Sciatic nerve (tissue), 2 donors: ENCODE results near the gene LRRC63. TPM values are rescaled to one million over a fixed set of nuclear protein-coding genes. Genes with fewer than 3 reads are reported as not detected.
A peak's percentile ranks its signal among the peaks of the same experiment; 100 is the strongest.
"Not testable (repeated sequence)": the region's sequence is repeated elsewhere in the genome, so short reads cannot be mapped to it uniquely, and the experiment has no call there.

Source experiments
- ATAC-seq: fragments of 200-7000 bp; cut with Tn5 transposase; one replicate; pipeline ENCODE4 v1.9.1; 2020; ENCODE audit warnings: mild to moderate bottlenecking, moderate library complexity
- DNase-seq: peaks from one replicate; pipeline ENCODE4 v3.0.0-alpha.2; 2020; ENCODE audit warnings: low spot score
- intact Hi-C: fragments of 100-400 bp; cut with DNase I; formaldehyde crosslinking; loops from one replicate; pipeline ENCODE4 v1.14.2; 2022
- total RNA-seq: library from RNA; stranded (reverse); fragmentation: NEBNext Ultra II Directional; extraction: Animal tissue kit (Norgen Biotek cat#: 25700); gene quantifications from one replicate; pipeline ENCODE4 v1.2.1, GENCODE V29; 2021
- donor health status: DM: no; HTN: no; CAD: no.
- donor health status: DM: no; HTN: no; CAD: no.

Gene LRRC63
- total RNA-seq, 1 donor from 2014 or later: 0.49 TPM

- ATAC-seq, intact Hi-C loops, DNase-seq: not testable (repeated sequence)
These were observed 3.0 kb downstream of the LRRC63 start for GRCh38 chr13:46214741-46215140.

DNA sequence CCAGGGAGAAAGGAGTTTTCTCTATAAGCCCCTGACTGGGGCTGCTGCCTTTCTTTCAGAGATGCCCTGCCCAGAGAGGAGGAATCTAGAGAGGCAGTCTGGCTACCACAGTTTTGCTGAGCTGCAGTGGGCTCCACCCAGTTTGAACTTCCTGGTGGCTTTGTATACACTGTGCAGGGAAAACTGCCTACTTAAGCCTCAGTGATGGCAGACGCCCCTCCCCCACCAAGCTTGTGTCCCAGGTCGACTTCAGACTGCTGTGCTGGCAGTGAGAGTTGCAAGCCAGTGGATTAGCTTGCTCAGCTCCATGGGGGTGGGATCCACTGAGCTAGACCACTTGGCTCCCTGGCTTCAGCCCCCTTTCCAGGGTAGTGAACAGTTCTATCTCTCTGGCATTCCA lies 8.5 kb downstream of the LRRC63 start:
- ATAC-seq, DNase-seq, intact Hi-C loops: not testable (repeated sequence)

GRCh38 chr13:46229251-46229650 lies 17.5 kb downstream of the LRRC63 start:
- ATAC-seq (no peak), DNase-seq (no peak)
- intact Hi-C loops: no loop called here

- no peak for ATAC-seq
- intact Hi-C loops: no loop called here
These were observed 20.6 kb downstream of the LRRC63 start for GRCh38 chr13:46232281-46232680.

DNA sequence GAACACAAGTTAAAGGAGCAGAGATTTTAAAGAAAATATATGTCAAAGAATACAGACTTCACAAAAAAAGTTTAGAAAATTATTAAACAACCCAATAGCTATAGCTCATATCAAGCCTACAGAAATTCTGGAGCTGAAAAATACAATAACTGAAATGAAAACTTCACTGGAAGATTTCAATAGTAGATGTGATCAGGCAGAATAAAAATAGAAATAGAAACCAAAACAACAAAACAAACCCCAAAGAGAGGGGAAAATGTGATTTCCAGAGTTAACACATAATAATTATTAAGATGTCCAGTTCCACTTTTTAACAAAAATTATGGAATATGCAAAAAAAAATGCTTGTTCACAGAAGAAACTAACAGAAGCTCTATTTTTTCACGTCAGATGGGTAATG lies 23.6 kb downstream of the LRRC63 start:
- intact Hi-C loops: no loop called here
- ATAC-seq (no peak), DNase-seq (no peak)

More at GRCh38 chr13:46232281-46232680, 20.6 kb downstream of the LRRC63 start:
- no peak for DNase-seq

- intact Hi-C loops: no loop called here
- DNase-seq (no peak), ATAC-seq (no peak)
These were observed 53.6 kb downstream of the LRRC63 start for GRCh38 chr13:46265292-46265691.

- no peak for ATAC-seq
- intact Hi-C loops: no loop called here
- no peak for DNase-seq
These were observed 55.4 kb downstream of the LRRC63 start for GRCh38 chr13:46267166-46267565.

- intact Hi-C loops: no loop called here
- ATAC-seq (no peak), DNase-seq (no peak)
These were observed 58.7 kb downstream of the LRRC63 start for GRCh38 chr13:46270416-46270815.

DNA sequence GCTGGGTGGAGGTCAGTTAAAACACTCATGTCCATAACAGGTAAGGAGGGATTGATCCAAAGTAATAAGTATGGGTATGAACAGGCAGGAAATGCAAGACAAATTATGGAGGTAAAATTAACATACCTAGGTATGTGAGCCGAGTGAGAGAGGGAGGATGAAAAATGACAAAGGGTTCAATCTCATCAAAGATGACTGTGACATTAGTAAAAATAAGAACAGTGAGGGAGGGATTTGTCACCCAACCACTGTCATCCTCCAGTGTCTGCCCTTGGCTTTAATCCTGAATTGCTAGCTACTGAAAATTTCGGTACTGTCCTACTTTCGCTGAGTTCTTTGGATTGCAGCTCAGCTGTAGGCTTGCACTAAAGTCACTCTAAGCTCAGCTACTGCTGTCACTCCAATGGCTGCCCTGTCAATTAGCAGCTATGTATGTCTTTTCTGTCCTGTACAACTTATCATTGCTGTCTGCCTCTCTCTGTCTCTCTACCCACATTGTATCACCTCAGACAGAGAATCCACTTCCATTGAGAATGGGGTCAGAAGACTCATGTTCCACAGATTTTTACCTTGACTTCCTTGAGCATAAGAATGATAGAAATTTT lies 62.5 kb downstream of the LRRC63 start:
- DNase-seq (no peak), ATAC-seq (no peak)
- intact Hi-C loops: no loop called here

GRCh38 chr13:46278474-46278873 lies 66.7 kb downstream of the LRRC63 start:
- intact Hi-C loops: no loop called here
- DNase-seq: no peak
- no peak for ATAC-seq

DNA sequence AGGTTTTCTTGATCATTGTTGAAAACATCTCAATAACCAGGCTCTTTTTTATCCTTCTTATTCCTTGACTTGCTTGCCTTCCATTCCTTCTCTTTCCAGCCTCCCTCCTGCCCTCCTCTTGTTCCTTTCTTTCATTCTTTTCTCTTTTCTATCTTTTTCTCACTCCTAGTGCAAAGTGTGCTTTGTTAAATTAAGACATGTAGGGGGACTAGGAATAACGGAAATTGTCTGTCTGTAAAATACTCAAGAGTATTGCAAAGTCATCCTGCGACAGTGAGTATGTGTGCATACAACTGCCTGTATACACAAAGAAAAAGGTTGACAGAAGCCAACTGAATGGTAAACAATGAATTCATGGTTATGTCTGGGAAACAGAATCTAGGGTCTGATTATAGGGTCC lies 70.1 kb downstream of the LRRC63 start:
- ATAC-seq (no peak), DNase-seq (no peak)
- intact Hi-C loops: no loop called here

DNA sequence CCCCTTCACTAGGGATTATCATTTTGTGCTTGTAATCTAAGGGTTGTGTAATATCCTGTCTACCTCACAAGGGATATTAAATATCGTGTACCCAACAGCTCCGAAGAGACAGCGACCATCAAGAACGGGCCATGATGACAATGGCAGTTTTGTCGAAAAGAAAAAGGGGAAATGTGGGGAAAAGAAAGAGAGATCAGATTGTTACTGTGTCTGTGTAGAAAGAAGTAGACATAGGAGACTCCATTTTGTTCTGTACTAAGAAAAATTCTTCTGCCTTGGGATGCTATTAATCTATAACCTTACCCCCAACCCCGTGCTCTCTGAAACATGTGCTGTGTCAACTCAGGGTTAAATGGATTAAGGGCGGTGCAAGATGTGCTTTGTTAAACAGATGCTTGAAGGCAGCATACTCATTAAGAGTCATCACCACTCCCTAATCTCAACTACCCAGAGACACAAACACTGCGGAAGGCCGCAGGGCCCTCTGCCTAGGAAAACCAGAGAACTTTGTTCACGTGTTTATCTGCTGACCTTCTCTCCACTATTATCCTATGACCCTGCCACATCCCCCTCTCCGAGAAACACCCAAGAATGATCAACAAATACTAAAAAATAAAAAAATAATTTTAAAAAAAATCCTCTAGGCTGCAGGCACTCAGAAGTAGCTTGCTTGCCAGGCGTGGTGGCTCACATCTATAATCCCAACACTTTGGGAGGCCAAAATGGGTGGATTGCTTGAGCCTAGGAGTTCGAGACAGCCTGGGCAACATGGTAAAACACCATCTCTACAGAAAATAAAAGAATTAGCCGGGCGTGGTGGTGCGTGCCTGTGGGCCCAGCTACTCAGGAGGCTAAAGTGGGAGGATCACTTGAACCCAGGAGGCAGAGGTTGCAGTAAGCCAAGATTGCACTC lies 72.4 kb downstream of the LRRC63 start:
- DNase-seq, ATAC-seq, intact Hi-C loops: not testable (repeated sequence)

DNA sequence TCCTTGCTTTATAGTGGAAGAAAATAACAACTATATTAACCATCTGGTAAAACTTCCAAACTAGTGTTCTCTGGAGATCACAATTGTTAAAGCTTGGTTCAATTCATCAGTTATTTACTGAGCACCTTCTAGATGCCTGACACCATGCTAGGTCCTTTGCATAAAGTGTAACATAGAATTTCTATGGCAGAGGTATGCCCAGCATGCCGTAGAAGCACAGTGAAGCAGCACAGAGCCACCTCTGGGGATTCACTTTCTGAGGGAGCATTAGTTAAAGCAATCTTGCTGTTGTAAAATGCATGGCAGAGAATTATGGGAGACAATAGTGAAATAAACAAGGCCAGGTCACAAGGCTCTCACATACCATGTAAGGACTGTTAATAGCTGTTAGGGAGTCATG lies 75.2 kb downstream of the LRRC63 start:
- ATAC-seq (no peak), DNase-seq (no peak)
- intact Hi-C loops: no loop called here

DNA sequence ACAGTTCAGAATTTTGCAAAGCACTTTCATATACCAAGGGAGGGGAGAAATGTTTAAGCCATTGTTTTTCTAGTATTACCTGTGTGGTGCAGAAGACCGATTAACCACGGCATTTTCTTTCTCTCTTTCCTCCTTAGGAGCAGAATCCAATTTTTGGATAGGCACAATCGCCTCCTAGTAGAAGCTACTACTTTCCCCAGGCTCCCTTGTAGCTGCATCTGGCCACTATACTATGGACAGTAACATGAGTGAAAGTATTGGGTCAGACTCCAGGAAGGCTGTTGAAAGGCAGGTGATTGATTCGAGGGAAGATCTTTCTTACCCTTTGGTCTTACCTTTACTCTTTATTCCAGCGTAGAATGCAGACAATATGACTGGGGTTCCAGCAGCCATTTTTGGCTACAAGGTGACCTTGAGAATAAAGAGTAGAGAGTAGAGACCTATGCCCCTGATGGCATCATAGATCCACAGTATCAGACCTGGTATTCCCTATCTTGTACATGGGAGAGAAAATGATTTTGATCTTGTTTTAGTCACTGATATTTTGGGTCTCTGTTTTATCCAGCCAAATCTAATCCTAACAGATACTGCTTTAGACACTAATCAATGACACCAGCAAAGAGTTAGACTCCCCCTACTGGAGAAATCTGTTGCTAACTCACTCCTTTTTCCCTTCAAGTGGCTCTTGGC lies 77.0 kb downstream of the LRRC63 start:
- DNase-seq (no peak), ATAC-seq (no peak)
- intact Hi-C loops: no loop called here

GRCh38 chr13:46289260-46289955 lies 77.7 kb downstream of the LRRC63 start:
- intact Hi-C loops: no loop called here
- ATAC-seq: no peak
- DNase-seq: no peak

DNA sequence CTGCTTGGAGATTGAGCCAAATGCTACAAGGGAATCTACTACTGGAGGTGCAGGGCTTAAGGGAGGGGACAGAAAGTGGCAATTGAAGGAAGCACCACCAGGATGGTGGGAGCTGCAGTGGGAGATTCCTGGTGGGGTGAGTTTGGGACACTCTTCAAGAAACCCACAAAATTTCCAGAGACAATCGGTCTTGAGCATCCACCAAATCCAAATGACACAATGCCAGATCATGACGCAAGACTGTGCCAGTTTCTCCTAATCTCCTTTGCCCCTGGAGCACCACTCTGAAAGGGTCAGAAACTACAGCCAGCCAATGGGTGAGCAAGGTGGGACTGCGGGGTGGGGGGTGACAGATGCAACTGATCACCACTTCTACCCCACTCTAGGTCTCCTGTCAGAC lies 78.7 kb downstream of the LRRC63 start:
- DNase-seq (no peak), ATAC-seq (no peak)
- intact Hi-C loops: no loop called here

DNA sequence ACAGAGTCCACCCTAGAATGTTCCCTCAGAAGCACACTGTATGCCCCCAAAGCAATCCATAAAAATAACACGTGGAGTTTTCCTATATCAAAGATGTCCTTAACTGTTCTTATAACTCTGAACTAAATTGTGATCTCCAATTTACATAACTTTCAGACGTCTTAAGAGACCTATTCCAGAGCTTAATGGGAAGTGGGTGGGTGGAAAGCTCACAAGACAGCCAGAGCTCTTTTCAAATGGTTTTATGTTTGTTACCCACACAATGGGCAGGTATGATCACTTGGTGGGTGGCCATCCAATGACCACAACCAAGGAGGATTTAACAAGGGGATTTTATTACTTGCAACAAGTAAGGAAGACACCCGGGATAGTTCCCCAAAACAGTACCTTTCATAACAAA lies 81.7 kb downstream of the LRRC63 start:
- intact Hi-C loops: no loop called here
- no peak for ATAC-seq
- DNase-seq: no peak

- no peak for DNase-seq
- intact Hi-C loops: no loop called here
- ATAC-seq: peak; percentile 70
These were observed 83.9 kb downstream of the LRRC63 start for GRCh38 chr13:46295491-46296114.
